Tongue (tissue), 2 donors: Measurements from ENCODE around the gene CYP2B6. TPM values are rescaled to one million over a fixed set of nuclear protein-coding genes. Genes with fewer than 3 reads are reported as not detected.
"Not testable (repeated sequence)": the region's sequence is repeated elsewhere in the genome, so short reads cannot be mapped to it uniquely, and the experiment has no call there.

Experiments
- DNase-seq: peaks from one replicate; pipeline ENCODE4 v3.0.0-alpha.2; 2015
- total RNA-seq: library from RNA; depleted of rRNA; stranded (reverse); fragments of >200 nt; gene quantifications from one replicate; pipeline ENCODE4 v1.2.3, GENCODE V29; 2014

CYP2B6 gene
- total RNA-seq, result not detected

- no peak for DNase-seq
These were observed at the start of gene CYP2B6 for GRCh38 chr19:40990972-40991381. CYP2B6 (plus strand) TSS chr19:40991282; CDS start chr19:40991306, 24 bp downstream.

GRCh38 chr19:40941481-40942219, 49.4 kb upstream of the CYP2B6 start:
- DNase-seq, result no peak

GRCh38 chr19:40945645-40946044, 45.4 kb upstream of the CYP2B6 start:
- no peak for DNase-seq

GRCh38 chr19:40947114-40947513, 44.0 kb upstream of the CYP2B6 start:
- DNase-seq, result no peak

- no peak for DNase-seq
These were observed 43.5 kb upstream of the CYP2B6 start for GRCh38 chr19:40947573-40947972.

GRCh38 chr19:40948580-40949299, 42.3 kb upstream of the CYP2B6 start:
- no peak for DNase-seq

- no peak for DNase-seq
These were observed 36.5 kb upstream of the CYP2B6 start for GRCh38 chr19:40954573-40954972.

GRCh38 chr19:40959338-40959737, 31.7 kb upstream of the CYP2B6 start:
- DNase-seq, result no peak

- no peak for DNase-seq
These were observed 30.9 kb upstream of the CYP2B6 start for GRCh38 chr19:40960062-40960685.

- no peak for DNase-seq
These were observed 30.3 kb upstream of the CYP2B6 start for GRCh38 chr19:40960780-40961179.

GRCh38 chr19:40962460-40962961, 28.6 kb upstream of the CYP2B6 start:
- no peak for DNase-seq

- not testable (repeated sequence) for DNase-seq
These were observed 26.7 kb upstream of the CYP2B6 start for GRCh38 chr19:40964361-40964760.

- not testable (repeated sequence) for DNase-seq
These were observed 25.7 kb upstream of the CYP2B6 start for GRCh38 chr19:40965351-40965750.

- DNase-seq, result not testable (repeated sequence)
These were observed 24.5 kb upstream of the CYP2B6 start for GRCh38 chr19:40966591-40966990.

- DNase-seq, result not testable (repeated sequence)
These were observed 23.0 kb upstream of the CYP2B6 start for GRCh38 chr19:40968065-40968464.

- not testable (repeated sequence) for DNase-seq
These were observed 21.4 kb upstream of the CYP2B6 start for GRCh38 chr19:40969721-40970120.

- not testable (repeated sequence) for DNase-seq
These were observed 20.4 kb upstream of the CYP2B6 start for GRCh38 chr19:40970396-40971345.

GRCh38 chr19:40974633-40975037, 16.4 kb upstream of the CYP2B6 start:
- DNase-seq, result peak; percentile 81

- DNase-seq, result no peak
These were observed 14.9 kb upstream of the CYP2B6 start for GRCh38 chr19:40976134-40976533.

- no peak for DNase-seq
These were observed 14.4 kb upstream of the CYP2B6 start for GRCh38 chr19:40976724-40977123.

GRCh38 chr19:40979759-40980158, 11.3 kb upstream of the CYP2B6 start:
- DNase-seq, result not testable (repeated sequence)
